ENCODE measurements around the gene SLC7A11.
"Not testable (repeated sequence)": the region's sequence is repeated elsewhere in the genome, so short reads cannot be mapped to it uniquely, and the experiment has no call there.

The SLC7A11 gene

GRCh38 chr4:138241281-138242075 lies 671 bp downstream of the SLC7A11 start:
- DNase-seq: peak; percentile 52

GRCh38 chr4:138239491-138239890 lies 2.7 kb downstream of the SLC7A11 start:
- no peak for DNase-seq

- no peak for DNase-seq
These were observed 3.4 kb downstream of the SLC7A11 start for GRCh38 chr4:138238521-138239292.

DNA sequence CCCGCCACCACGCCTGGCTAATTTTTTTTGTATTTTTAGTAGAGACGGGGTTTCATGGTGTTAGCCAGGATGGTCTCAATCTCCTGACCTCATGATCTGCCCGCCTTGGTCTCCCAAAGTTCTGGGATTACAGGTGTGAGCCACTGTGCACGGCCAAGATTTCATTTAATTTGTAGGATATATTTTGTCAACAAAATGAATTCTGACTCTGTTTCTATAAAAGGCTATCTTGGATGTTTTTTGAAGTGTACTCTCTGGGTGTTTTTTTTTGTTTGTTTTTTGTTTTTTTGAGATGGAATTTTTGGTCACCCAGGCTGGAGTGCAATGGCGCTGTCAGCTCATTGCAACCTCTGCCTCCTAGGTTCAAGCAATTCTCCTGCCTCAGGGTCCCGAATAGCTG lies 5.0 kb downstream of the SLC7A11 start:
- DNase-seq: not testable (repeated sequence)

GRCh38 chr4:138236037-138236436 lies 6.1 kb downstream of the SLC7A11 start:
- no peak for DNase-seq

- peak; percentile 90 for DNase-seq
These were observed 6.7 kb downstream of the SLC7A11 start for GRCh38 chr4:138235419-138235952.

- no peak for DNase-seq
These were observed 7.9 kb downstream of the SLC7A11 start for GRCh38 chr4:138234248-138234647.

- no peak for DNase-seq
These were observed 8.7 kb downstream of the SLC7A11 start for GRCh38 chr4:138233313-138234034.

DNA sequence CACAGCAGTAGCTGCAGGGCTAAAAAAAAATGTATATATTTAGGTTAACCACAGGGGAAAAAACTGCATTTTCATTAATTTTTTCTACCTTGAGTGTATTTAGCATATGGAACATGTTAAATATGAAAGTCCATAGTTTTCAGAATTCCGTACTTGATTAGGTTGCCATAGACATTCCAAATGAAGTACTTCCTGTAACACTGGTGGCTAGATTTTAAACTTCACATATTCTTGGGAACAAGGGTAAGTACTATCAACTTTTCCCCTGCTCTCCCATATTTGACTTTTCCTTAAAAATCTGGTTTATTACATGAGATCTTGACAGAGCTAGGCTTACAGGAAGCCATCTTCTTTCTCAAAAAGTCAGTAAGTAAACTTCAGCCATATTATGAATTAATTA lies 9.8 kb downstream of the SLC7A11 start:
- no peak for DNase-seq

GRCh38 chr4:138230048-138230447 lies 12.1 kb downstream of the SLC7A11 start:
- DNase-seq: no peak

- no peak for DNase-seq
These were observed 13.0 kb downstream of the SLC7A11 start for GRCh38 chr4:138229160-138229559.

DNA sequence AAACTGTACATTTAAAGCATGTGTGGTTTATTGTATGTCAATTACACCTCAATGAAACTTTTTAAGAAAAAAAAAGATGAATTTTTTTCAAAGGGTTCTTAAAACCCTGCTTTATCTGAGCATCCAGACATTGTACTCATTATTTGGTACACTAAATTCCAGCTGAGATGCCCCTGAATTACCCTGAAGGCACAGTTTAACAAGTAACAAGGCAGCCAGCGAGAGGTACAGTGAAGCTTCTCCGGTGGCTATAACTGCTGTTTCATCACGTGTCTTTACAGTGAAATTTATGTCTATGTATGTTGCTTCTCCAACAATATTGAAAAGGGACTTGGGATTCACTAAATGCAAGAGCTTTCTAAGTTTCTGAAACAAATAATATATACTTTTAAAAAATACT lies 15.8 kb downstream of the SLC7A11 start:
- DNase-seq: no peak

DNA sequence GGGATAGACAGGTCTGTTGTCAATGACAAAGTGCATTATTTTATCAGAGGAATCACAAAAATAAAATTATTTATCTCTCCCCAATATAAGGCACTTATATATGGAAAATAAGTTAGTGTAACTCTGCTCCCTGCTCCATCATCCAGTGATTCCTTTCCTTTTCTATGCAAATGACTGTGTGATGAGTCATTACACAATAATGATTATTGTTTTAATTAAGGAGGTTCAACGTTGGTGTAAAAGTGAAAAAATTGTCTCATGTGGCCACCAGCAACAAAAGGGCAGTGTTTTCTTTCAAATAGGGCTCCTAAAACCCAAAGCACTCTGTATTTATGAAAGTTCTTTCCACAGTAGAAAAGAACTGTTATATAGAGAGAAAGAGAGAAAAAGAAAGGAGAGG lies 16.7 kb downstream of the SLC7A11 start:
- DNase-seq: peak; percentile 53

GRCh38 chr4:138224614-138225013 lies 17.5 kb downstream of the SLC7A11 start:
- DNase-seq: no peak

- no peak for DNase-seq
These were observed 18.8 kb downstream of the SLC7A11 start for GRCh38 chr4:138223231-138223910.

DNA sequence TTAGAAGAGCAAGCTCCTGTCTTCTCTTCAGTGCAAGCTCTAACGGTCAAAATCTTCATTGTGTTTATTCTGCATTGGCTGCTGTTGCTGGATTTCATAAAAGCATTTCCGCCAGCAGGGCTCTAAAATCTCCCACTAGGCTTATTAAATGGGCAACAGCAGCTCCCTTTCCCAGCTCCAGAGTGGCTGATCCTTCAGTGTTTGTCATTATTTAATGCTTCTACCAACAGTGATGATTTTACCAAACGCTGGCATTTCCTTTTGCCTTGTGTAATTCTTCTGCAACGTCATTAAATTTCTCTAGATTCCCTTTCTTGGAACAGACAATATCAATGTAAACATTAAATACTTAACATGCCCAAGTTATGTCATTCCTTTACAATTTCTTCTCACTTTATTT lies 20.1 kb downstream of the SLC7A11 start:
- peak; percentile 97 for DNase-seq

DNA sequence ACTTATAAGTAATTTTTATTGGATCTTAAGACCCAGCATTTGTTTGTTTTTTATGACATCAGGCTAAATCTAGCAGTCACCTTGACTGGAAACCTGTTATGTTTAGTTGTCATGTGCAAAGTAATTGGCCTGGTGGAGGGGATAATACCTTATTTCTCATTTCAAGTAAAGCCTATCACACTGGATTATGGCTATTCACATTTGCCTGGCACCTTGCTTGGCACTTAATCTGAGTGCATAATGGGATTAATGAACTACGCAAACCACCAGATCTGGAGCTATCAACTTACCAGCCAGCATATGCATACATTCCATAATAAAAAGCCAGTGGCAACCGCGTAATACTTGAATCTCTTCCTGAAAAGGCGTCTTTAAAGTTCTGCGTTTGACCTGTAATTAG lies 23.2 kb downstream of the SLC7A11 start:
- DNase-seq: no peak

DNA sequence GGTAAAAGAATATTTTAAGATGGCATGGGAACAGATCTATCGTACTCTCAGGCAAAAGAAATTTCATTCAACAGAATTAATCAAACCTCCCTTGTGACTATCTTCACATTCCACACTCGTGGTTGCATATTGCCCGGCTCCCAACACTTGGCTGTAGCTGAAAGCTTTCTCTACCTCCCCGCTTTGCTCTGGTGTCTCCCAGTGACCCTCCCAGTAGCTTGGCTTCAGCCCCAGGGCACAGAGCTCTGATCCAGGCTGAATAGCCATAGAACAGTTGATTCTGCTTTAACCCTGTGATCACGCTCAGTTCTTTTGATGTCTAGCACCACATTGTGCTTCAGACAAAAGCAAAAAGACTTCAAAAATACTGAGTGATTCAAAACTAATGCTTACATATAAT lies 24.6 kb downstream of the SLC7A11 start:
- no peak for DNase-seq

DNA sequence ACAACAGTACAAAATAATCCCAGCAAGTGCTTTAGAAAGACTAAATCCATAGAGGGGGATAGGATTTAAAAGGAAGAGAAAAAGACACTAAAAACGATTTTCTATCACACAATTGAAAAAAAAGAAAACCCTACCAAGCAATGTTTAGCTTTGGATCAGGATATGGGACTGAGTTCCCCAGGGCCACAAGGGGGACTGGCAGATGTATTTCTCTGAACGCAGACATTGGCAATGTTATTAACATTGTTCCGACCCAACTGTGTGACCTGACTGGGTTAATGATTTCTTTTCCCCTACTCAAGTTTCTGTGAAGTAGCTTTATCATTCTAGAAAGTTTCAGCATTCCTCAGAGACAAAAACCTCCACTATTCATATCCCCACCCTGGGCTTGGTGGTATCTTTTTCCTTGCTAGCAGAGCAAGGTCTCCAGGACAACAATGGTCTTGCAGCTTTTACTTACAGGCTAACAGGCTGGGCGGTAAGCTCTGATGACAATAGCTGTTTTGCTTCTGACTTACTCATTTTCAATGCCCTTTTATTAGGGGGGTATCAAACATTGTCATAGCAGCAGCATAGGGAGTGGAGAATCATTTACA lies 25.8 kb downstream of the SLC7A11 start:
- DNase-seq: no peak

DNA sequence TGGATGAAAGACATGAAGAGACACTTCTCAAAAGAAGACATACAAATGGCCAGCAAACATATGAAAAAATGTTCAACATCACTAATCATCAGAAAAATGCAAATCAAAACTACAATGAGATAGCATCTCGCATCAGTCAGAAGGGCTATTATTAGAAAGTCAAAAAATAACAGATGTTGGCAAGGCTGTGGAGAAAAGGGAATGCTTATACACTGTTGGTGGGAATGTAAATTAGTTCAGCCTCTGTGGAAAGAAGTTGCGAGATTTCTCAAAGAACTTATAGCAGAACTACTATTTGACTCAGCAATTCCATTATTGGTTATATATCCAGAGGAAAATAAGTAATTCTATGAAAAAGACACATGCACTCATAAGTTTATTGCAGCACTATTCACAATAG lies 31.6 kb downstream of the SLC7A11 start:
- DNase-seq: peak; percentile 43

DNA sequence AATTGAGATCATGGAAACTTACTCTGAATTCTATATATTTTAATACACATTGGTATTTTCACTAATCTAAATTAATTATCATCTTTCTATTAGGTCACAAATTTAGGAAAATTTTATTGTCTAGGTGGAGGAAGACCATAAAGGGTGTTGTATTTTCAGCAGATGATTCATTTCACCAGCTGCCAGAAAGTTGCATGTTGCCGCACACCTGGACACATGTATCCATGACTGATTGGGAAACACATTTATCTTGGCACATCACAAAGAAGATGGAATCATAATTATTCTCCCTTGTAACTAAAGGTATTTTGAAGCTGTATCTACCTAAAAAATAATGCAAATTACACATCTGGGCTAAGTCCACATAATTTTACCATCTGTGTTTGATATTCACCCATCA lies 33.1 kb downstream of the SLC7A11 start:
- no peak for DNase-seq

GRCh38 chr4:138205531-138206233 lies 36.5 kb downstream of the SLC7A11 start:
- no peak for DNase-seq

Measured in fibroblast of skin of right quadriceps (primary cell).